RKO (cell line): ENCODE data around the gene GRIN3A.
"Not testable (repeated sequence)": the region's sequence is repeated elsewhere in the genome, so short reads cannot be mapped to it uniquely, and the experiment has no call there.

Experiments
- DNase-seq: peaks from one replicate; pipeline ENCODE4 v3.0.0-alpha.2; 2016; ENCODE audit warnings: low spot score

GRIN3A gene

DNA sequence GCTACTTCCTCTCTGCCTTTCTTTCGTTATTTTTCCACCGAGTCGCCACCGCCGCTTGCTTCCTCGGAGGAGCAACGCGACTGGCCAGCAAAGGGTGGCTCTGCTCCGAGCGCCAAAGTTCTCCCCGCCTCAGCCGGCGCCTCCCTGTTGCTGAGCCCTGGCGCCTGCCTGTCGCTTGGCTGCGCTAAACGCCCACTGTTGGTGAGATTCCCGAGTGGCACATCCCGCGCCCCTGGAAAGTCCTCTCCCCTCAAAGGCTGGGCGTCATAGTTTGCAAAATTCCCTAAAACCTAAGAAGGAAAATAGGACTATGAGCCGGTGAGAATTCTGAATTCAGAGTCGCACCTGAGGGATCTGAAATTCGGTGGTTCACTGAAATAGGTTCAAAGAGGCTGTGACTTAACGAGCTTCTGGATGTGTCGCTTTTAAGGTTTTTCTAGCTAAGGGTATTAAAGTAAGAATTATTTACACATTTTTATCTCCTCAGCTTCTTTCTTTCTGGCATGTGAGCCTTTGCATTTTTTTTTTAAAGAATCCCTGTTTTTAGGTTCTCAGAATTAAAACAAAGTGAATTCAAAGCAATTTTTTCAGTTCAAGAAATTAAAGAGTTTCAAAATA is at the start of gene GRIN3A:
TSS of gene GRIN3A (minus strand) at position 82 of the 618 bp plus-strand sequence. CDS start 668 bp downstream, outside the sequence.
- DNase-seq = no peak

DNA sequence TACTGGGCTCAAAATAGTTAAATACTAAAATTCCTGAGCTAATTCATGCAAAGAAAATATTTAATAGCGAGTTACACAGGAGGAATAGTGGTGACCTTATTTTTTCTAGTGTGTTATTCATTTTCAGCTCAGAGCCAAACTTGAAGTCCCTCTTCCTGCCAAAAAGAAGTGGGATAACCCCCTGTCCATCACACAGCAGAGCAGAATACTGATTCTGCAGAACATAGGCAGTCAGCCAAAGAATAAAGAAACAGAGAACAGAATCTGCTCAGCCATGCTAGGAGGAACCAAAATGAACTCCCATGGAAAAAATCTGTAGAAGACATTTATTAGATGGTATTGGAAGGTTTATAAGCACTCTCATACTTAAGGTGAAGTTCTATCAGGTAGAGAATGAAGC is 49.4 kb upstream of the GRIN3A start:
- no peak for DNase-seq

DNA sequence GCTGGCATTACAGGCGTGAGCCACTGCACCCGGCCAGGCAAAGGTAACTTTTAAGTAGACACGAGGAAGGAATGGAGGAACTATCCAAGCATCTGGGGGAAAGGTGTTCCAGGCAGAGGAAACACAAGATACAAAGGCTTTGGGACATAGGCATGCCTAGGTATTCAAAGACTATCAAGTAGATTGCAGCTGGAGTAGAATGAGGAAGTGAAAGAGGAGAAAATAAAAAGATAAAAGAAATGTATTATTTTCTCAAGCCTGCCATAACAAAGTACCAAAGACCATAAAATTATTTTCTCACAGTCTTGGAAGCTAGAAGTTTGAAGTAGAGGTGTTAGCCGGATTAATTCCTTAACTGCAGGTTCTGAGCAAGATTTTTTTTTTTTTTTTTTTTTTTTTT is 39.9 kb upstream of the GRIN3A start:
- DNase-seq = no peak

DNA sequence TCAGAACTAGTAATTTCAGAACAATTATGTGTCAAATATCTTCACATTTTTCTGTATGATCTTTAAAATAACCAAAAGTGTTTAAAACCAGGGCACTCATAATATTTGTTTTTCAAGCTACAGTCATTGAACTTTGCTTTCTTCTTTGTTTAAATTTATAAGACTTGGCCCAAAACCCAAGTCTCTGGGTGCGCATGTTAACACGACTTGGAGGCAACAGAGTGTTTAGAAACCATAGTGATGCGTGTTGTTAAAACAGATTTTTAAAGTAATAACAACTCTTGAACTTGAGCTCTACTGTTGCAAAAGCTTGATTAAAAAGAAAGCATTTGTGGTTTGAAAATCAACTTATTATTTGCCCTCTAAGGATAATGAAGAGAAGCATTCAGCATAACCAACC is 26.0 kb upstream of the GRIN3A start:
- no peak for DNase-seq

DNA sequence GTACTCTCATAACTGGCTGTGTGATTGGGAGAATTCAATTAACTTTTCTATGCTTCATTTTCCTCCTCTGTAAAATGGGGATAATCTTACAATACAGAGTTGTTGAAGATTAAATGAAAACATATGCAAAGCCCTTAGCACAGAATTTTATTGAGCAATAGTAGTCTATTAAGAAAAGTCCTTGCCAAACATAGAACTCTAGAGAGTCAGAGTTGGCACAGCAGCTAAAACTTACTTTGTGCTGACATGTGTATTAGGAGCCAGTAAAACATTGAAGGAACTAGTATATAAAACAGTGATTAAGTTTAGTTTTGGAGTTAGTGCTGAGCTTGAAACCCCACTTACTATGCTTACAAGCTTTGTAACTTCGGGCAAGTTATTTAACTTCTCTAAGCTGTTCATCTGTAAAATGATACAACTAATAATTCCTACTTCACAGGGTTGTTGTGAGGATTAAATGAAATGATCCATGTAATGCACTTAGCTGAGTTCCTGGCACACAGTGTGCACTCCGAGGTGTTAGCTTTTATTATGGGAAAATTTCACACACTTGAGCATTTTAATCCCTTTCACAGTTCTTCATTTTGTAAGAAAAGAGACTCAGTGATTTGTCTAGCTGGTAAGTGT is 20.0 kb upstream of the GRIN3A start:
- no peak for DNase-seq

DNA sequence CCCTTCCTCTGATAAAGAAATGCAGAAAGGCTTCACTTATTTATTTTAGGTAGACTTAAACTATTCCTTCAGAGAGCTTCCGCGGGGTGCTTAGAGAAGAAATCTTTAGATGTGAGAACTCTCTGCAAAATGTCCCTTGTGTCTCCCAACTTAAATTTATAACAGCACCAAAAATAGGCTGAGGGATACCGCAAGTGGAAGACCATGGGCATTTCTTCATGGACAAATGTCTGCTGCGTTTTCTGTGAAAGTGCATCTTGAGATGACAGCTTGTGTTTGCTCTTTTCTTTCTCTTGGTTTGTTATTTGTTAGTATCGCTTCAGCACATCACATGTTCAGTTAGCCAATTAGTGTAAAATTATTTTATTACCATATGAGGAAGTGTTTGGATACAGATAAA is 15.3 kb upstream of the GRIN3A start:
- no peak for DNase-seq

DNA sequence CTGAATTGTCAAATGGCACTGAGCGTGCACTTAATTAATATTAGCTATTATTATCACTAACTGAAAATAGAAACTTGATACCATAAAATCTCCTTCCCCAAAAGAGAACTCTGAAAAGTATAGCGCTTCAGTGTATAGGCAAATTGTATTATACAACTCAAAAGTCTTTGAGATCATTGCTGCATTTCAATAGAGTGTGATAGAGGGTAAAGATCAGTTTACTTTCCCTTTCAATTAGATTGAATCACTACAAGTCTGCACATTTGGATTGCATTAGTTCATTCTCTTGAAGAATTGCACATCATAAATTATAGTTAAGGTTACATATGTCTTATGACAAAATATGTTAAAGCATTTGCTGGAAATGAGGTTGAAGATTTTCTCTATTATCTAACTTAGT is 13.4 kb upstream of the GRIN3A start:
- no peak for DNase-seq

DNA sequence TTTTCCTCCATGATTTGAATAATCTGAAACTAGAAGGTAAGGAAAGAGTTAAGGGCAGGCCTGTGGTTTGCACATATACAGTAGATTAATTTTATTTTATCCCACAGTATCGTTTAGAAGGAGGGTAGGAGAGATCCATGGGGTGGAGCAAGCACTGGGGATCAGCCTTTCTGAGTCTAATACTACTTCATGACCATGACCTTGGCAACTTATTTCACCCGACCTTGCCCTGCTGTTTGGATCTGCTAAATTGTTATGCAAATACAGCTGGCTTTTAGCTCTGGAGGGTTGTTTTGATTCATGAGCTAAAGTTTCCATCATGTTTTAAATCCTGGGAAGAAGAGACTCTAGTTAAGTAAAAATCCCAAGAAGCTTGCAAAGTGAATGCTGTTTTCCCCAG is 864 bp upstream of the GRIN3A start:
- DNase-seq = no peak

DNA sequence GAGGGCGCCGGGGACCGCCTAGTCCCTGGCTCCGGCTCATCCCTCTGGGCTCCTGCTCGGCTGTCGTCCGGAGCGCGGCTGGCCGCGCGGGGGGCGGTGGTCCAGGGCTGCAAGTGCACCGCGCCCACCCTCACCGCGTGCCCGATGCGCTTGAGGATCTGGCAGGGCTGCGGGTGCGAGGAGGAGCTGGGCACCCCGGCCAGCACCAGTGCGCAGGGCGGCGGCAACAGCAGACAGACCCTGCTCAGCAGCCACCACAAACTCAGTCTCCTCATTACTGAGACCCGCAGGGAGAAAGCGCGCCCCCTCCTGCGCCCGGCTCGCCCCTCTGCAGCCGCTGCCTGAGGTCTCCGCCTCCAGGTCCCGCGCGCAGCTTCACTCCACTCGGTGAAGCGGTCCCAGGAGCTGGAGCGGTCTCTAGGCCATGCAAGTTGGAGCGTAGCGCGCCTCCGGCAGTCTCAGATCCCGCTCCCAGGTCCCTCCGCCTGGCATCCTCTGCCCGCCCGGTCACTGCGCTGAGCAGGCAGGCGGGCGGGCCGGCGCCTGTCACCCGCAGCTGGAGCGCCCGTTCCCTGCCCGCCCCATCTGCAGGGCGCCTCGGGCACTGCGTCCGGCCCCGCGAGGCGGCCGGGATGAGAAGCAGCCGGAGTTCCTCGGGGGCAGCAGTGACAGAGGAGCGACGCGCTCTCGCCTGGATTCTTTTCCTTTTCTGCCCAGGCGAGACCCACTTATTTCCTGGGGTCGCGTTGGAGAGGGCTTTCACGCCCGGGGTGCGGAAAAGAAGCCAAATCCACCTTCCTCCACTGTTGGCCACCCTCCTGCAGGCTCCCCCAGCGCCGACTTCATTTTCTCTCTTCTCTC is 512 bp downstream of the GRIN3A start:
- DNase-seq = no peak

DNA sequence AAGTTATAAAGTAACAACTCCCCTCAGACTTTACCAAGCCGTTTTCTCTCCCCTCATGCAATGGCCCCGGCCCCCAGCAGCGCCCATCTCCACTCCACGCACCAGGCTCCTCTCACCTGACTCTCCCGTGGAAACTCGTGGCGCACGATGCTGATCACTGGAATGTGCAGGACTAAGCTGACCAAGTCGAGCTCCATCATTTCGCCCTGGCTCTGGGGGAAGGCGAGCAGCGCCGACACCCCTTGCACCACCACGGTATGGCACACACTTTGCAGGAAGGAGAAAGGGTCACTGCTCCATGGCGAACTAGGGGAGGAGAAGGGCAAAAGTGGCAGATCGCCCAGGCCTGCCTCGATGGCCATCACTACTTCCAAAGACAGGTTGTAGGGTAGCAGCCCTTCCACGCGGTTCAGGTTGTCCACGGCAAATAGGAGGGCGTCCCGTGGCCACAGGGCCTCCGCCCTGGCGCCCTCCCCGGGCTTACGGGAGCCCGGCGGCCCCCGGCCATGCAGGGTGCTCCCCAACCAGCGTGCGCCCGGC is 1.2 kb downstream of the GRIN3A start:
- no peak for DNase-seq

DNA sequence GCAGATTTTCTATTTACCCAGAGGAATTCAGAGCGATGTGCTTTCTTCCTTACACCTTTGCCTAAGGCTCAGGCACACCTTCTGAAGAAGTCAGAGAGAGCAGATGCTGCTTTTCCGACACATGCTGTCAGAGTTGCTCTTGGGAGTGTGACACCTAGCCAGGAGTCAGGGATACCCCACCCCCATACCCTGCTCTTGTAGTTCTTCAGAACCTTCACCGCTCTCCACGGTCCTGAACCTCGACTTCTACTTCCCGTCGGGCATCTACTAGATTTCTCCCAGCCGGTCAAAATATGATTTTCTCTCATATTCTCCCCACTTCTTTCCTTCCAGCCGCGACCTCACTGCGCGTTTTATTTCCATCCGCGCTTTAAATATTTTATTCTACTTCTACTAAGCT is 1.7 kb downstream of the GRIN3A start:
- no peak for DNase-seq

DNA sequence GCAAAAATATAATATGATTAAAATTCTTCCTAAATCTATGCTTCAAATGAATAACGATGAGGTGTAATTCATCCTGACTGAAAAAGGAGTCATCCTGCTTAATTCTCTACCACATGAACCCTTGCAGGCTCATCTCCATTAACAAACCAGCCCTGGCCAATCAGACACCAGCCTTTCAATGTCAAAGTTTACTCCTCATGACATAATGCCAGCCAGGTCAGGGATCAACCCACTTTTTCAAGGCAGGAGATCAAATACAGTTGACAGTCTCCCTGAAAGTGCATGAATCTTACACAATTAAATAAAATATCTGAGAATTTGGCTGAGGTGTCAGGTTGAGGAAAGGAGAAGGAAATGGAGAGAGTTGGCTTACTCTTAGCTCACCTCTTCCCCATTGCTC is 7.0 kb downstream of the GRIN3A start:
- no peak for DNase-seq

DNA sequence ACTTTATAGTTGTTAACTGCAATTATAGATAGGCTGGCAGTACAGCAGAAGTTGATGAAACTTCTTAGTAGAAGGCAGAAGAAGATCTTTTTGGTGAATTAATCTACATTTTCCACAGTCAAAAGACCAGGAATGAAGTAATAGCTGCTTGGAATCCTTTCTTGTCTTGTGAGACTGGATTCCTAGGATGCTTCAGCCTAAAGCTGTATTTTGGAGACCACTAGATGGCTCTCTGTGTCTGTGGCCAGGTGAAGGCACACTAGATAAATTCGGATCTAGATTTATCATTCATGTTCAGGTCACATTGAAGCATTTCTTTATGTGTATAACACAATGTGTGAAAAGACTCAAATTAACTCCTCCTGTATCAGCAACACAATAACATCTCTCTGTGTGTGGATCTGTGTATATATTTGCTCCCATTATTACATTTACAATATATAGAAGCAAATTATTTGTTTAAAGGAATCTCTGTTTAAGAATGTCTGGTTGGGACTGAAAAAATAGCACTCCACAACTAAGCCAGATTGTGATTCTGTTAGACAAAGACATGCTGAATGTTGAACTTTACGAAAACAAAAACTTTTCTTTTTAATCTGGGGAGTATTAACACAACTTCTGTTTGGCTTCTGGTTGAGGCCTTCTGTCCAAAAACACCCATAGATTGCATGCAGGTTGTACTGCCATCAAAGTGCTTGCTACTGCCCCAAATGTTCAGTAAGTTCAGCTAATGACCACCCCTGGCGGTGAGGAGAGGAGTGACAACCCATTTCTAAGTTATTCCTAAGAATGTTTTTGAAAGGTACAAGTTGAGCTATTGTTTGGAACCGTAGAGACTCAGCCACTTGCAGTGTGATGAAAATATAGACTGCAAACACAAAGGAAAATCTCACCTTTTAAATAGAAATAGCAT is 10.6 kb downstream of the GRIN3A start:
- peak; percentile 70 for DNase-seq

DNA sequence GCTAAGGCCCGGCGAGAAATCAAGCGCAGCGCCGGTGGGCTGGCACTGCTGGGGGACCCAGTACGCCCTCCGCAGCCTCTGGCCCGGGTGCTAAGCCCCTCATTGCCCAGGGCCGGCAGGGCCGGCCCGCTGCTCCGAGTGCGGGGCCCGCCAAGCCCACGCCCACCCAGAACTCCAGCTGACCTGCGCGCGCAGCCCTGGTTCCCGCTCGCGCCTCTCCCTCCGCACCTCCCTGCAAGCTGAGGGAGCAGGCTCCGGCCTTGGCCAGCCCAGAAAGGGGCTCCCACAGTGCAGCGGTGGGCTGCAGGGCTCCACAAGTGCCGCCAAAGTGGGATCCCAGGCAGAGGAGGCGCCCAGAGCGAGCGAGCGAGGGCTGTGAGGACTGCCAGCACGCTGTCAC is 14.2 kb downstream of the GRIN3A start:
- not testable (repeated sequence) for DNase-seq

DNA sequence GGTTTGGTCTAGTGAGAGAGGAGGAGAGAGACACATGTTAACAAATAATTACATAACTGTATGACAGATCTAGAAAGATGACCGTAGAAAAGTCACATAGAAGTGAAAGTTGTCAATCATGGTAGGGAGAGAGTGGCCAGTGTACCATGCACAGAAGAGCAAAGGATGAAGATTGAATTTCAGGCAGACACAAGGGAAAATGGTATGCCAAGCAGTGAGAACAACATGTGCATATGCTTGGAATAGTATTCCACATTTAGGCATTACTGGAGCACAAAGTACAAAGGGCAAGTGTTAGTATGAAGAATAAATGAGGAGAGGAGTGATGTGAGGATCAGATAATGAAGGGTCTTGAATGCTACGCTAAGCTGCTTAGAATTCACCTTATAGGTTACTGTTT is 20.3 kb downstream of the GRIN3A start:
- no peak for DNase-seq

DNA sequence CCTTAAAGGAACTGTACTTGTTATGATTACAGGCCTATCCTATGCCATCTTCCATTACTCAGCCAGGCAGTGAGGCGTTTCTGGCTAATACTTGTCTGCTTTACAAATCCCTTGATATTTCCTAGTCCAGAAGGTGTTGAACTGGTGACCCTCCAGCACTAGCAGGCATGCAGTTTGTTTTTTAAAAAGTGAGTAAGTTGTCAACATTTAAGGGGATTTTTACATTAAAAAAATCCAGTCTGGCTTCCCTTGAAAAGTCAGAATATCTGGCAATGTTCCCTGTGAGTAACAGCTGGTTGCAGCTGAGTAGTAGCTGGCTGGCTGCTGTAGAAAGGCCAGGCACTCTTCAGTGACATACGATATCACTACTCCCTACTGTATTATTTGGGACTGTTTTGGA is 21.8 kb downstream of the GRIN3A start:
- DNase-seq = peak; percentile 37

DNA sequence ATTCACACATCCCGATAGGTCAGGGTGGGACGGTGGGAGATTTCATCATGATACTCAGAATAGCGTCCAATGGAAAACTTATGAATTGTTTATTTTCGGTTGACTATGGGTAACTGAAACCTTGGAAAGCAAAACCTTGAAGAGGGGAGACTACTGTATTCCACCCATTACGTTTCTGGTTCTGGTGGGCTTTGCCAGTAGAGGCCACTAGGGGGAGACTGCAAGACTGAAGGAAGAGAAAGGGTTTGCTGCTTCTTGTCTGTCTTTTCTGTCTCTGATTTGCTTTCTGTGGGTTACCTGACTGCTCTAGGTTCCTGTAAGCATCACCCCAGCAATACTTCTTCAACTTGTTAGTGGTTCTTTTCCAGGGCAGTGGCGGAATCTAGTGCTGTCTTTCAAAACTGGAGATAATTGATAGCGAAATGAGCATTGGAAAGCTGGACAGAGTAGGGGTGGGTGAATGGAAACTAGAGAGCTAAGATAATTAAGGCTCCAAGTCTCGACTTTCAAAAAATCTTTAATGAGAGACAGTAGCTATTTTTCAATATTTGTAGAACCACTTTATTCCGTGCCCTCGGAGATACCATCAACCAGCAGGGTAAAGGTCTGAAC is 27.0 kb downstream of the GRIN3A start:
- peak; percentile 55 for DNase-seq

DNA sequence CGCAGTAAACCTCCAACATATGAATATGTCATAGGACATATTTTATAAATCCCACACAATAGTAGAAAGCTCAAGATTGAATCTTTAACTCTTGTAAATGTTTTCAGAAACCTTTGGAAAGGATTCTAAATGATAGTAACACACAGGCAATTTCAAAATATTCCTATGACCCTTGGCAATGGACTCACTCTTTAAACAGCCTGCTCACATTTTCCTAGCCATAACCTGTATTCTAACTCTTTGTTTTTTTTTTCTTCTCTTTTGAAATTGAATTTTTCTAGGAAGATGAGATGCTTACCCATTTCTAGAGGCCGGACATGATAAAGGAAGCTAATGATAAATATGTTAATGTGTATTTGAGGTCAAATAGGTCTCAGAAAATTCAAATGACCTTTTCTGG is 29.6 kb downstream of the GRIN3A start:
- no peak for DNase-seq

DNA sequence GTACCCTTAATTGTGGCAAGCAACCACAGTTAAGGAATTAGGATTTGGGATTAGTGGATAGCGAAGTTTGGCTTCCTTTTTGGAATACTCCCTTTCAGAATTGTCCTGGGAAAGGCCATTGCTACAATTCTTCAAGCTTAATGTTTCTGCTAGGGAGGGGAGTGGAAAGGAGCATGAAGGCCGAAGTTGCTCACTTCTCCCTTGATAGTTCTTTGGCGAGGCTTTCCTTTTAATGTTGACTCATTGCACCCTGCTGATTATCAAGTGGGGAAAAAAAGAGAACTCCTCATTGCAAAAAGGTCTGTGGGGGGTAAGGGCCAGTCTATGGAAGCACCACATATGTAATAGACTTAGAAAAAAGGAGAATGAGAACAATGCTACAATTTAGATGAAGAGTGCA is 30.7 kb downstream of the GRIN3A start:
- DNase-seq = no peak

DNA sequence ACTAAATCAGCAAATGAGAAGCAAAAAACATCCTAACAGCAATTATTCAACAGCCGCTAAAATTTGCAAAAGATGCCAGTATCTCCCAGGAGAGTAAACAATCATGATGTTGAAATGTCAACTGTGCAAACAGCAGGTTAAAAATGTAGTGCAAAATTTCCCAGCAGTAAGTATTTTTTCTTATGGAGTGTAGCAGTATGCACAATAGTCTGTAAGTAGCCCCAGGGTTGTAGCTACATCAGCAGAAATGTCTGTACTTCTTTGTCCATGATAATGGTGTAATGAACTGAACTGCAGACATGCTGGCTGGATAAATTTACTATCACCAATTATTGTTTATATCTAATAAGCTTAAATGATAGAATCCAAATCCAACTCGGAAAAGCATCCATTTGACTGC is 31.4 kb downstream of the GRIN3A start:
- no peak for DNase-seq

DNA sequence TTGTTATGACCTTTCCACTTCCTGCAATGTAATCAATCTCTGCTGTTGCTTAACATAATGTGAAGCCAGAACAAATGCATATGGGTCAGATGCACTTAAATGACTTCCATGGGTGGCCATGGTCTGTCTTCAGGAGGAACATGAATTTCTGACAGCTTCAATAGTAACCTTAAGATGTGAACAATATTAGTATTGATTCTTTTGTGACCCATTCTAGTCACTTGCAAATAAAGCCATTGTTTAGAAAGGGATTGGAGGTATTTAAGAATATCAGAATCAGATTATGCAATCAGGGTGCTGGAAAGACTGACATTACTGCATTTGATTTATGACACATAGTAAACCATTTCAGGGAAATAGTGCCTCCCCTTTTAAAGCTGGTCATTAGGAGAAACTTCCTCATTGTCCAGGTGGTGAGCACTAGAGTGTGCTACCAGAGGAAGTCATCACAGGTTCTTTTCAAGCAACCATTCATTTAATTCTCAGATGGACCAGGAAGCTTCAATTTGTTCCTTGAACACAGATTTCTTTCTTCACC is 32.1 kb downstream of the GRIN3A start:
- peak; percentile 17 for DNase-seq
